HepG2 (cell line): ENCODE data around the gene GP2.

Source experiments
- CTCF ChIP-seq: sonication (generic); formaldehyde crosslinking; IDR thresholded peaks from 2 replicates; pipeline ENCODE4 v1.5.0; 2020; ENCODE audit warnings: mild to moderate bottlenecking, missing genetic modification reagents, moderate library complexity
- KLF6 ChIP-seq: IDR thresholded peaks from 2 replicates; pipeline ENCODE4 v1.8.0; 2016; ENCODE audit warnings: missing biosample characterization, missing genetic modification reagents
- MXI1 ChIP-seq: IDR thresholded peaks from 3 replicates; pipeline ENCODE4 v1.6.1; 2012; ENCODE audit warnings: low read depth, low read length, inconsistent platforms, borderline replicate concordance
- NFRKB ChIP-seq: fragments of 450-650 bp; IDR thresholded peaks from 2 replicates; pipeline ENCODE4 v1.6.1; 2017
- PBX2 ChIP-seq: IDR thresholded peaks from 2 replicates; pipeline ENCODE4 v1.6.1; 2016; ENCODE audit warnings: control low read depth
- SIX4 ChIP-seq: sonication (generic); formaldehyde crosslinking; IDR thresholded peaks from 2 replicates; pipeline ENCODE4 v1.4.0; 2020; ENCODE audit warnings: missing genetic modification reagents
- SMAD3 ChIP-seq: sonication (generic); formaldehyde crosslinking; IDR thresholded peaks from 2 replicates; pipeline ENCODE4 v1.4.0; 2020; ENCODE audit warnings: missing genetic modification reagents
- SP2 ChIP-seq: sonication (generic); formaldehyde crosslinking; IDR thresholded peaks from 2 replicates; pipeline ENCODE4 v1.5.1; 2020; ENCODE audit warnings: mild to moderate bottlenecking, missing genetic modification reagents
- USF2 ChIP-seq, 2 experiments: sonication (generic) in 1 of 2; formaldehyde crosslinking in 1 of 2; IDR thresholded peaks; 2 replicates each; pipeline versions ENCODE4 v1.5.1 to v1.6.1; 2011 to 2020; ENCODE audit warnings: borderline replicate concordance in 1 of 2, low read depth in 1 of 2, low read length in 1 of 2, mild to moderate bottlenecking in 1 of 2, missing genetic modification reagents in 1 of 2, moderate library complexity in 1 of 2
- ZNF30 ChIP-seq: sonication (generic); formaldehyde crosslinking; IDR thresholded peaks from 2 replicates; pipeline ENCODE4 v1.5.0; 2020; ENCODE audit warnings: mild to moderate bottlenecking, missing genetic modification reagents
- ZNF546 ChIP-seq: sonication (generic); formaldehyde crosslinking; conservative IDR thresholded peaks from 2 replicates; pipeline ENCODE4 v1.8.1; 2023; ENCODE audit warnings: mild to moderate bottlenecking, missing genetic modification reagents
- ZNF704 ChIP-seq: sonication (generic); formaldehyde crosslinking; IDR thresholded peaks from 2 replicates; pipeline ENCODE4 v1.8.1; 2023; ENCODE audit warnings: mild to moderate bottlenecking, inconsistent platforms, moderate library complexity, missing genetic modification reagents, borderline replicate concordance

- TF ChIP-seq KLF6 (CRISPR knock-in tag) (no peak), ZNF546 (CRISPR knock-in tag) (no peak), SP2 (CRISPR knock-in tag) (no peak), ZNF30 (CRISPR knock-in tag) (no peak), SIX4 (CRISPR knock-in tag) (no peak), MXI1 (no peak), PBX2 (CRISPR knock-in tag) (no peak), USF2 (IDR thresholded peaks at IDR 0.05; ENCODE audit: low read depth, low read length) (no peak), USF2 (CRISPR knock-in tag; IDR thresholded peaks at IDR 0.05; ENCODE audit: borderline replicate concordance) (no peak), SMAD3 (CRISPR knock-in tag) (no peak), CTCF (CRISPR knock-in tag) (no peak), NFRKB (no peak), ZNF704 (CRISPR knock-in tag) (no peak)
Observed at GRCh38 chr16:20353379-20353778, 26.1 kb upstream of the GP2 start.
